ENCODE results near the gene NF1. TPM values are rescaled to one million over a fixed set of nuclear protein-coding genes. Genes with fewer than 3 reads are reported as not detected.

Gene NF1
- total RNA-seq, 1 experiment from 2014 or later = 60.2 TPM

DNA sequence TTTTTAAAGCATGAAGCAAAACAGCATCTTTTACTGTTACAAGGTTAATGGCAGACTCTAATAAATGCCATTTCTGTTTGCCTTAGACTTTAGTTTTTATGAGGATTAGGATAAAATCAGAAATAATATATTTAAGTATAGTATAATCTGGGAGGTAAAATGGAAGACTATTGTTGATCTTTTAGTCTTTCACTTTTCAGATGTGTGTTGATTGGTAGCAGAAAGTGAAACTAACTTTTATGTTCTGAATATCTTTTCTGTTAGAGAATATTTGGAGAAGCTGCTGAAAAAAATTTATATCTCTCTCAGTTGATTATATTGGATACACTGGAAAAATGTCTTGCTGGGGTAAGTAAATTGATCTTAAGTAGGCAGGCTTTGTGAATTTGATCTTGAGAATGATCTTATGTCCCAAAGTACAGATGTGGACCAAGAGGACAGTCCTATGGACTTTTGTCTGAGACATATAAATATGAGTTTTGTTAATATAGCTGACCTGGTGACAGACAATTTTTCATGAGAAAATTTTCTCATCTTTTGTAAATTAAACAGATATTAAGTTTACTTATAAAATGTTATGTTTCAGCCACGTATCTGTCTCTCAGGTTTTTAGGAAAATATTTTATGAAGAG is 64.1 kb downstream of the NF1 start:
- TF ChIP-seq, protein P1, sequence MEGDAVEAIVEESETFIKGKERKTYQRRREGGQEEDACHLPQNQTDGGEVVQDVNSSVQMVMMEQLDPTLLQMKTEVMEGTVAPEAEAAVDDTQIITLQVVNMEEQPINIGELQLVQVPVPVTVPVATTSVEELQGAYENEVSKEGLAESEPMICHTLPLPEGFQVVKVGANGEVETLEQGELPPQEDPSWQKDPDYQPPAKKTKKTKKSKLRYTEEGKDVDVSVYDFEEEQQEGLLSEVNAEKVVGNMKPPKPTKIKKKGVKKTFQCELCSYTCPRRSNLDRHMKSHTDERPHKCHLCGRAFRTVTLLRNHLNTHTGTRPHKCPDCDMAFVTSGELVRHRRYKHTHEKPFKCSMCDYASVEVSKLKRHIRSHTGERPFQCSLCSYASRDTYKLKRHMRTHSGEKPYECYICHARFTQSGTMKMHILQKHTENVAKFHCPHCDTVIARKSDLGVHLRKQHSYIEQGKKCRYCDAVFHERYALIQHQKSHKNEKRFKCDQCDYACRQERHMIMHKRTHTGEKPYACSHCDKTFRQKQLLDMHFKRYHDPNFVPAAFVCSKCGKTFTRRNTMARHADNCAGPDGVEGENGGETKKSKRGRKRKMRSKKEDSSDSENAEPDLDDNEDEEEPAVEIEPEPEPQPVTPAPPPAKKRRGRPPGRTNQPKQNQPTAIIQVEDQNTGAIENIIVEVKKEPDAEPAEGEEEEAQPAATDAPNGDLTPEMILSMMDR (IDR thresholded peaks at IDR 0.05; ENCODE audit: unreplicated experiment) = no peak
- Mint-ChIP-seq H3K4me3 (ENCODE audit: unreplicated experiment) (peak overlapping the region; percentile 42), H3K27ac (ENCODE audit: low read depth, unreplicated experiment) (peak overlapping the region; percentile 40), H3K27me3 (ENCODE audit: insufficient read depth, unreplicated experiment) (no peaks in the 10 kb centered on the region), H3K9me3 (ENCODE audit: unreplicated experiment) (no peaks in the 10 kb centered on the region), H3K36me3 (ENCODE audit: insufficient read depth, unreplicated experiment) (peaks cover 31% of the 10 kb centered on the region), H3K4me1 (ENCODE audit: insufficient read depth, unreplicated experiment) (peaks cover 28% of the 10 kb centered on the region)
- BruUV-seq (replicated peaks) = no TSS peak
- intact Hi-C loops (cut with micrococcal nuclease) = no loop called here
- POLR2A ChIA-PET = interaction anchor here (0.9 kb wide), 1 partner anchor 11 kb away, joined by 3 read pairs; no protein-coding TSS in a partner anchor
- CTCF ChIA-PET = no interaction called here
- no peak for DNase-seq (ENCODE audit: unreplicated experiment)

DNA sequence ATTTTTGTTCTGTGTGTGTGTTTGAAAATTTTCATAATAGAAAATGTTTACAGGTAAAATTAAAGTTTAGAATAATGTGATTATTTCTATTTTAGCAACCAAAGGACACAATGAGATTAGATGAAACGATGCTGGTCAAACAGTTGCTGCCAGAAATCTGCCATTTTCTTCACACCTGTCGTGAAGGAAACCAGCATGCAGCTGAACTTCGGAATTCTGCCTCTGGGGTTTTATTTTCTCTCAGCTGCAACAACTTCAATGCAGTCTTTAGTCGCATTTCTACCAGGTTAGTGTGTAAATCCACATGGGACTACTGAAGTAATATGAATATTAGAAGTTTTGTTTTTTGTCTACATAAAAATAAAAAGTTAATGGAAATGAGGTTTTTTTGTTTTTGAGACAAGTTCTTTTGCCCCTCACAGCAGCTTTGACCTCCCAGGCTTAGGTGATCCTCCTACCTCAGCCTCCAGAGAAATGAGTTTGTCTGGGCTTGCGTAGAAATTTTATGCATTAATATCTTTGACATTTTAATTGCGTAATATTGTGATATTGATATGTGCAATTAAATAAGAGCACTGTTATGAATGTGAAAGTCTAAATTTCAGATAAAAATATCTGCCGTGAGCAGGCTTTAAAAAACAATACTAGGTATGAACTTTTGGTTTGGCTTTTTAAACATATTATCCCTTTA is 68.5 kb downstream of the NF1 start:
- Mint-ChIP-seq H3K4me1 (ENCODE audit: insufficient read depth, unreplicated experiment) (peaks cover 11% of the 10 kb centered on the region), H3K27me3 (ENCODE audit: insufficient read depth, unreplicated experiment) (no peaks in the 10 kb centered on the region), H3K27ac (ENCODE audit: low read depth, unreplicated experiment) (no peak overlapping the region), H3K4me3 (ENCODE audit: unreplicated experiment) (no peak overlapping the region), H3K9me3 (ENCODE audit: unreplicated experiment) (no peaks in the 10 kb centered on the region), H3K36me3 (ENCODE audit: insufficient read depth, unreplicated experiment) (peaks cover 38% of the 10 kb centered on the region)
- BruUV-seq (replicated peaks) = no TSS peak
- TF ChIP-seq, protein P1 (IDR thresholded peaks at IDR 0.05; ENCODE audit: unreplicated experiment) = no peak
- ChIA-PET POLR2A (interaction anchor here (0.7 kb wide), 1 partner anchor 146 kb away, joined by 3 read pairs; no protein-coding TSS in a partner anchor), CTCF (no interaction called here)
- DNase-seq (ENCODE audit: unreplicated experiment) = no peak
- intact Hi-C loops (cut with micrococcal nuclease) = no loop called here

DNA sequence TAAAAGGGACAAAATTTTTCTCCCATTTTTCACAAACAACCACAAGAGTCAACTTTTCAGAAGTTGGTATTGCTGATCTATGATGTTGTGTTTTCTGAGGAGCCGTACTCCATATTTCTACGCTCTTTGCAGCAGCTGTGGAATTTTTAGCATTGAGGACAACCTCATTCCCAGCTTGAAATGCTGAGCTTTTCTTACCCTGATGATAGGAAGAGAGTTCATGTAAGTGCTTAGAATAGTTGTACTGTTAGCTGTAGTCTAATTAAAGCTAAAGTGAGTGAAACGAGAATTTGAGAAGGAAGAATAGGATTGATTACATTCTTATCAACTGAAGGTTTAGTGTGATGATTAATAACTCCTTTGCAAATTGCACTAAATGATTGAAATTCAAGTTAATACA is 72.3 kb downstream of the NF1 start:
- BruUV-seq (replicated peaks) = no TSS peak
- Mint-ChIP-seq H3K4me3 (ENCODE audit: unreplicated experiment) (no peak overlapping the region), H3K27ac (ENCODE audit: low read depth, unreplicated experiment) (no peak overlapping the region), H3K36me3 (ENCODE audit: insufficient read depth, unreplicated experiment) (peaks cover 32% of the 10 kb centered on the region), H3K27me3 (ENCODE audit: insufficient read depth, unreplicated experiment) (no peaks in the 10 kb centered on the region), H3K4me1 (ENCODE audit: insufficient read depth, unreplicated experiment) (peaks cover 5% of the 10 kb centered on the region), H3K9me3 (ENCODE audit: unreplicated experiment) (no peaks in the 10 kb centered on the region)
- TF ChIP-seq, protein P1 (IDR thresholded peaks at IDR 0.05; ENCODE audit: unreplicated experiment) = no peak
- ChIA-PET CTCF (interaction anchor here (0.7 kb wide), 1 partner anchor 154 kb away, joined by 3 read pairs; no protein-coding TSS in a partner anchor), POLR2A (interaction anchor here (0.6 to 1.7 kb wide), 4 partner anchors 11 to 73 kb away, joined by 3 to 10 read pairs (median 3); no protein-coding TSS in a partner anchor)
- no peak for DNase-seq (ENCODE audit: unreplicated experiment)
- intact Hi-C loops (cut with micrococcal nuclease) = no loop called here

DNA sequence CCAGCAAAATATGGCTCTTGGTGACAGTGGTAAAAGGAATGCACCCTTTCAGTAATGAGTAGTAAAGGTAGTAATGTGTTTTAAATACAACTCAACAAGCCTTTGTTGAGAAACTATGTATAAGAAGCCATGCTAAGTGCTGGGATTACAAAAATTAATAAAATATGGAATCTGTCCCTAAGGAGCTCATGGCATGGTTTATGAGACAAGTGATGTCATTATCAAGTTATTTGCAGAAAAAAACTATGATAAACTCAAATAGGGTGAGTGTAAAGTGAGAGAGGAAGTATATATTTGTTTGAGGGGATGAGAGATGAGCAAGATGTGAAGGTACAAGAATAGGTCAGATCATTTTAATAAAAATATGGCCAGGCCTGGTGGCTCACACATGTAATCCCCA is 76.9 kb downstream of the NF1 start:
- Mint-ChIP-seq H3K36me3 (ENCODE audit: insufficient read depth, unreplicated experiment) (peaks cover 17% of the 10 kb centered on the region), H3K4me3 (ENCODE audit: unreplicated experiment) (no peak overlapping the region), H3K9me3 (ENCODE audit: unreplicated experiment) (no peaks in the 10 kb centered on the region), H3K27ac (ENCODE audit: low read depth, unreplicated experiment) (no peak overlapping the region), H3K4me1 (ENCODE audit: insufficient read depth, unreplicated experiment) (no peaks in the 10 kb centered on the region), H3K27me3 (ENCODE audit: insufficient read depth, unreplicated experiment) (no peaks in the 10 kb centered on the region)
- DNase-seq (ENCODE audit: unreplicated experiment) = no peak
- intact Hi-C loops (cut with micrococcal nuclease) = no loop called here
- ChIA-PET CTCF (no interaction called here), POLR2A (interaction anchor here (0.9 kb wide), 1 partner anchor 19 kb away, joined by 3 read pairs; no protein-coding TSS in a partner anchor)
- BruUV-seq (replicated peaks) = no TSS peak
- TF ChIP-seq, protein P1 (IDR thresholded peaks at IDR 0.05; ENCODE audit: unreplicated experiment) = no peak

All from MCF 10A (cell line).